GM19239 (cell line): ENCODE data around the gene LCN2.
"Not testable (repeated sequence)": the region's sequence is repeated elsewhere in the genome, so short reads cannot be mapped to it uniquely, and the experiment has no call there.

Experiments
- DNase-seq: peaks from one replicate; pipeline ENCODE4 v3.0.0; 2011; ENCODE audit warnings: low spot score; ENCODE audit not compliant: insufficient read length
- FAIRE-seq: peaks from 2 replicates; lab custom pipeline; 2011; peaks lifted over from hg19 to GRCh38; lab: Jason Lieb, UNC

Gene LCN2

GRCh38 chr9:128162215-128163026 is 13.2 kb downstream of the LCN2 start:
- no peak for FAIRE-seq
- DNase-seq, result no peak

GRCh38 chr9:128163027-128163515 is 13.8 kb downstream of the LCN2 start:
- FAIRE-seq, result no peak
- no peak for DNase-seq

- FAIRE-seq, result no peak
Measured at GRCh38 chr9:128163523-128164306, 14.5 kb downstream of the LCN2 start.

GRCh38 chr9:128164307-128164885 is 15.1 kb downstream of the LCN2 start:
- FAIRE-seq, result no peak
- no peak for DNase-seq

More at GRCh38 chr9:128163523-128164306, 14.5 kb downstream of the LCN2 start:
- DNase-seq, result no peak

DNA sequence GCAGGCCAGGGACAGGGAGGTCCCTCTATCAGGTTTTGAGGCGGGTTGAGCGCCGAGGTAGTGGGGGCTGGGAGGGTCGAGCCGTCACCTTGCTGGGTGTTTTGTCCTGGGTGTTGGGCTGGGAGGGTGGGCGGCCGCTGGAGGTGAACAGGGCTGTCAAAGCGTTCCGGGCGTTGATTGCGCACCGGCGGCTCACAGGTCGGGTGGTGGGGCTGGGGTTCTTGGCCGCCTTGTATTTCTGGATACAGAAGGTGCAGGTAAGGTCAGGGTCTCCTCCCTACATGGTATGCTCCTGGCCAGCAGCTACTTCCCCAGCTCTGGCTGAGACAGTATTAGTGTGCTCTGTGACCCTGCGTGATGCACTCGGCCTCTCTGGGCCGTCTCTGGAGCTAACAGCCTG is 16.9 kb downstream of the LCN2 start:
- FAIRE-seq (no peak), DNase-seq (no peak)

DNA sequence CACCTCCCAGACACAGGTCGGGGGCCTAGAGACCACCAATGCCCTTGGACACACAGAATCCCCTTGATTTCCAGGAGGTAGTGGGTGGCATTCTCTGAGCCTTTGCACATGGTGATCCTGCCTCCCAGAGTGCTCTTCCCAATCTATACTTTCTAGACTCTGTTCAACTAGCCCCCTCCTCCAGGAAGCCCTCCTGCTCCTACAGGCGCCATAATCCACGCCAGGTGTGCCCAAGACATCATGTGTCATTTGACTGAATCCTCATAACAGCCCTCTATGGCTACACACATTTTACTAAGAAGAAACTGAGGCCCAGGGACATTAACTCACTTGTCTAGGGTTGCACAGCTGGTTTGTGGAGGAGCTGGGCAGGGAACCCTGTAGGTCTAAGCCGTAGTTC is 18.0 kb downstream of the LCN2 start:
- FAIRE-seq (no peak), DNase-seq (no peak)

- FAIRE-seq, result no peak
- no peak for DNase-seq
Measured at GRCh38 chr9:128168731-128169308, 19.6 kb downstream of the LCN2 start.

GRCh38 chr9:128169492-128169891 is 20.2 kb downstream of the LCN2 start:
- no peak for DNase-seq
- FAIRE-seq, result no peak

- FAIRE-seq (no peak), DNase-seq (no peak)
Measured at GRCh38 chr9:128169925-128170324, 20.7 kb downstream of the LCN2 start.

DNA sequence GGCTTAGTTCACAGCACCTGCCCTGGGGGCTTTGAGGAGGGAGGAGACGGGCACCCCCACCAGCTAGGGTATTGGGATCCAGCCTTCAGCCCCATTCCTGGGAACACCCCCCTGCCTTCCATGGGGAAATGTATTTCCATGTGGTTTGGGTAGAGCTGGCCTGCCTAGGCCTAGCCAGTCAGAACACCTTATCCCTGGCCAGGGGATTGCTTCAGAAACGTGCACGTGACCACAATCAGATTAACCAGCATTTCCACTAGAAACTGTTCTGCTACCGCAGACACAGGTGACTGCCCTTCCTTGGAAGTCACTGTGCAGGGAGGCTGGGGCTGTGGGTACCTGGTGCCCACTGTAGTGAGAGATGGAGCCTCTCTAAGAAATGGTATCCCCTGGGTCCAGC is 24.8 kb downstream of the LCN2 start:
- DNase-seq (no peak), FAIRE-seq (no peak)

GRCh38 chr9:128175102-128175563 is 25.9 kb downstream of the LCN2 start:
- FAIRE-seq (no peak), DNase-seq (no peak)

DNA sequence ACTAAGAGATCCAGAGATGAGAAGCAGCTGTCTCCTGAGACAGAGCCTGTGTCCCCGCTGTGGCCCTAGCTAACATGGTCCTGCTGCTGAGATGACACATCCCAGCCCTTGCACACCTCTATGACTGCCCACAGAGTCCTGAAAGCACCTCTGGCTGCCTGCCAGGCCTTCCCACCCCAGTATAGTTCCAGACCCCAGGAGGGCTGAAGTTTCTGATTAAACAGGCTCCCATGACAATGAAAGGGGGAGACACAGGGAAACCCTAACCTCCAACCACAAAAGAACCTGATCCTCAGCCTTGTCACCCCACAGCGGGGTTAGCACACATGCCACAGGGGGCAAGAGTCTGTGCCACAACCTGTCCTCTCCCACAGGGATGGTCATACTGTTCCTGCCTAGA is 26.5 kb downstream of the LCN2 start:
- FAIRE-seq, result no peak
- no peak for DNase-seq

- FAIRE-seq, result no peak
- DNase-seq, result no peak
Measured at GRCh38 chr9:128178806-128179431, 29.7 kb downstream of the LCN2 start.

GRCh38 chr9:128180001-128180400 is 30.7 kb downstream of the LCN2 start:
- FAIRE-seq (no peak), DNase-seq (no peak)

DNA sequence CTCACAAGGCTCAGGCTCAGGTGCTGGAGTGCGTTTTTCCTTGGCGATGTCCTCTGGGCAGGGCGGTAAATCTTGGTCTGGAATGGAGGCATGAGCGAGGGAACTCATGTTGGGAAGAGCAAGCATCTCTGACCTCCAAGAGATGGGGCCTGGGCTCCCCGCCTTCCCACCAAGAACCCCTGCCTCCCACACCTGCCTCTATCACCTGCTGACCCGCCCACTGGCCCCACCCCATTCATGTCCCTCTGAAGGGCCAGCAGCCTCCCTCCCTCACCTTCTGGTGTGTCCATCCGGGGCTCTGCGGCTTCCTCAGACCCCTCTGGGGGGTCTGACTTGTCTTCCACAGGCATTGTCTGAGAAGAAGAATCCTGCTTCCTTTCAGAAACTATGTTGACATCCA is 31.2 kb downstream of the LCN2 start:
- no peak for FAIRE-seq

DNA sequence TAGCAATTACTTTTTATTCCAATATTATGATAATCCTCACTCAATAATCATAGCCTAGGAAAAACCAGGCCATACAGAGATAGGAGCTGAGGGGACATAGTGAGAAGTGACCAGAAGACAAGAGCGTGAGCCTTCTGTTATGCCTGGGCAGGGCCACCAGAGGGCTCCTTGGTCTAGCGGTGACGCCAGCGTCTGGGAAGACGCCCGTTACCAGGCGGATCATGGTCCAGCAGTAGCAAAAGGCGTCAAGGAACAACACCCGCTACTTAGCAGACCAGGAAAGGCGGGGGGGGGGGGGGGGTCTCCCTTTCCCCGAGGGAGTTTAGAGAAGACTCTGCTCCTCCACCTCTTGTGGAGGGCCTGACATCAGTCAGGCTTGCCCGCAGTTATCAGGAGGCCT is 32.2 kb downstream of the LCN2 start:
- DNase-seq, FAIRE-seq: not testable (repeated sequence)

More for the DNA sequence above, 31.2 kb downstream of the LCN2 start:
- no peak for DNase-seq

- DNase-seq, result no peak
- no peak for FAIRE-seq
Measured at GRCh38 chr9:128182893-128183588, 33.8 kb downstream of the LCN2 start.

DNA sequence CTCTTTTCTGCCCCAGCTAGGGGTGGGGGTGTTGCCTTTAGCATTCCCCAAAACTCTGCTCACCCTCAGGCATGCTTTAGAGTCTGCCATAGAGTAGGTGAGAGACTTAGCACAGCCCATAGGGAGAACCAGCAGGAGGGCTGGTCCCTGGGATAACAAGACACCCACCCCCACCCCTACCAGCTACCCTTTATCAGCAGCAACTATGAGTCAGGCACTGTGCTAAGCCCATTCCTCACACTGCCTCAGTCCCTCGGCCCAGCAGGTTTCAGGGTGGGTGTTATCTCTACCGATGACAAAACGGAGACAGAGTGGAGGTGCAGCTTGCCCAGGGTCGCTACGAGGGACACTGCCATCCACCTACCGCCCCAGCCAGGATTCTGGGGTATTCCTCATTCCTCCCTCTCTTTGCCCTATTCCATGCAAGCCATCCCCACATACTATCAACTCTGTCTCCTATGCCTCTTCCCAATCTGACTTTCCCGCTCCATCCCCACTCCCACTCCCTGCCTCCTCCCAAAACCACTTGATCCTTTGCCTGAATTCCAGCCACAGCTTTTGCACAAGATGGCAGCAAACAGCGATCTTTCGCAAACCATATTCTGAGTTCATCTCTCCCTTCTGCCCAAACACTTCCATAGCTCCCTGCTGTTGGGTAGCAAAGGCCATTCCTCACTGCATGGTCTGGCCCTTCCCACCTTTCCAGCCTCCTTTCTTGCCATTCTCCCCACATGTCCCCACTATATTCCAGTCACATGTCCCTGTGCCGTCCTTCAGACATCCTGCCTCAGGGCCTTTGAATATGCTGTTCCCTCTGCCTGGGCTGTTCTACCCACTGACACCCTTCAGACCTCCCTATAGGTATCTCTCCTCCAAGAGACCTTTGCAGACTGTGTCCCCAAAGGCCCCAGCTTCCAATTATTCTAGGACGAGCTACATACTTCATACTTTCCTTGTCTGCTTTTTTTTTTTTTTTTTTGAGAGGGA is 37.0 kb downstream of the LCN2 start:
- FAIRE-seq (no peak), DNase-seq (no peak)
